PFSK-1 (cell line): ENCODE data around the gene CTNND2.

Experiments used
- FOXP2 ChIP-seq: optimal IDR thresholded peaks from 2 replicates; pipeline ENCODE3; 2011; ENCODE audit warnings: borderline replicate concordance, control low read depth, inconsistent platforms; ENCODE audit not compliant: insufficient read depth; ENCODE audit errors: extremely low read length, extremely low read depth
- POLR2AphosphoS5 ChIP-seq: IDR thresholded peaks from 2 replicates; pipeline ENCODE4 v1.6.1; 2012; ENCODE audit warnings: low read depth, mild to moderate bottlenecking, control low read depth, low read length, moderate library complexity
- REST ChIP-seq, 2 experiments: IDR thresholded peaks; 2 replicates each; pipeline versions ENCODE4 v1.6.1 to v1.8.0; 2011 to 2012; ENCODE audit warnings: low read depth in 2 of 2, low read length in 2 of 2, control low read depth in 1 of 2, inconsistent platforms in 1 of 2, mild to moderate bottlenecking in 1 of 2, moderate library complexity in 1 of 2; ENCODE audit not compliant: insufficient read depth in 1 of 2
- SIN3A ChIP-seq: IDR thresholded peaks from 2 replicates; pipeline ENCODE4 v1.6.1; 2012; ENCODE audit warnings: mild to moderate bottlenecking, low read length, moderate library complexity, borderline replicate concordance; ENCODE audit not compliant: insufficient read depth
- TAF1 ChIP-seq: IDR thresholded peaks from 2 replicates; pipeline ENCODE4 v1.6.1; 2012; ENCODE audit warnings: low read length, control low read depth, borderline replicate concordance; ENCODE audit not compliant: insufficient read depth

The CTNND2 gene

GRCh38 chr5:11385251-11385900, 518.9 kb downstream of the CTNND2 start:
- TF ChIP-seq REST (IDR thresholded peaks at IDR 0.05; ENCODE audit: insufficient read depth in 1 of 2, low read depth in 2 of 2, low read length in 2 of 2): no peak
- no peak for TF ChIP-seq TAF1
- no peak for TF ChIP-seq SIN3A
- TF ChIP-seq FOXP2: no peak
- TF ChIP-seq POLR2AphosphoS5: no peak

- TF ChIP-seq POLR2AphosphoS5 (no peak), TAF1 (no peak), REST (IDR thresholded peaks at IDR 0.05; ENCODE audit: insufficient read depth in 1 of 2, low read depth in 2 of 2, low read length in 2 of 2) (no peak), FOXP2 (no peak), SIN3A (no peak)
Measured at GRCh38 chr5:11384441-11385250, 519.6 kb downstream of the CTNND2 start.

GRCh38 chr5:11383506-11384095, 520.6 kb downstream of the CTNND2 start:
- TF ChIP-seq POLR2AphosphoS5: no peak
- no peak for TF ChIP-seq REST (IDR thresholded peaks at IDR 0.05; ENCODE audit: insufficient read depth in 1 of 2, low read depth in 2 of 2, low read length in 2 of 2)
- no peak for TF ChIP-seq TAF1
- TF ChIP-seq SIN3A: no peak
- TF ChIP-seq FOXP2: no peak

GRCh38 chr5:11378461-11378860, 525.8 kb downstream of the CTNND2 start:
- no peak for TF ChIP-seq POLR2AphosphoS5

- TF ChIP-seq TAF1: no peak
- TF ChIP-seq SIN3A: no peak
- no peak for TF ChIP-seq FOXP2
- no peak for TF ChIP-seq POLR2AphosphoS5
- no peak for TF ChIP-seq REST (IDR thresholded peaks at IDR 0.05; ENCODE audit: insufficient read depth in 1 of 2, low read depth in 2 of 2, low read length in 2 of 2)
Measured at GRCh38 chr5:11377896-11378295, 526.4 kb downstream of the CTNND2 start.
